ENCODE data around the gene SLC25A13. TPM values are rescaled to one million over a fixed set of nuclear protein-coding genes. Genes with fewer than 3 reads are reported as not detected.
"Not testable (repeated sequence)": the region's sequence is repeated elsewhere in the genome, so short reads cannot be mapped to it uniquely, and the experiment has no call there.

Gene SLC25A13, protein sequence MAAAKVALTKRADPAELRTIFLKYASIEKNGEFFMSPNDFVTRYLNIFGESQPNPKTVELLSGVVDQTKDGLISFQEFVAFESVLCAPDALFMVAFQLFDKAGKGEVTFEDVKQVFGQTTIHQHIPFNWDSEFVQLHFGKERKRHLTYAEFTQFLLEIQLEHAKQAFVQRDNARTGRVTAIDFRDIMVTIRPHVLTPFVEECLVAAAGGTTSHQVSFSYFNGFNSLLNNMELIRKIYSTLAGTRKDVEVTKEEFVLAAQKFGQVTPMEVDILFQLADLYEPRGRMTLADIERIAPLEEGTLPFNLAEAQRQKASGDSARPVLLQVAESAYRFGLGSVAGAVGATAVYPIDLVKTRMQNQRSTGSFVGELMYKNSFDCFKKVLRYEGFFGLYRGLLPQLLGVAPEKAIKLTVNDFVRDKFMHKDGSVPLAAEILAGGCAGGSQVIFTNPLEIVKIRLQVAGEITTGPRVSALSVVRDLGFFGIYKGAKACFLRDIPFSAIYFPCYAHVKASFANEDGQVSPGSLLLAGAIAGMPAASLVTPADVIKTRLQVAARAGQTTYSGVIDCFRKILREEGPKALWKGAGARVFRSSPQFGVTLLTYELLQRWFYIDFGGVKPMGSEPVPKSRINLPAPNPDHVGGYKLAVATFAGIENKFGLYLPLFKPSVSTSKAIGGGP
- polyA plus RNA-seq (2012; ENCODE audit: low read depth, missing spikeins), result 7.1 TPM

- TF ChIP-seq POLR2A (IDR thresholded peaks at IDR 0.05; ENCODE audit: low read depth, low read length), result peak; percentile 64; the same call in 1 of the 2 replicates
- TF ChIP-seq POLR2AphosphoS5 (IDR thresholded peaks at IDR 0.05; ENCODE audit: low read depth, low read length), result peak; percentile 44; the same call in 1 of the 2 replicates
- peak; percentile 30; the same call in 1 of the 2 replicates for TF ChIP-seq TAF1 (IDR thresholded peaks at IDR 0.05; ENCODE audit: low read depth, low read length)
- TF ChIP-seq SPI1 (IDR thresholded peaks at IDR 0.05; ENCODE audit: low read depth, low read length), result no peak
- DNase-seq (ENCODE audit: insufficient read length, low spot score) (peak; percentile 82), FAIRE-seq (peak; percentile 98)
These were observed at the start of gene SLC25A13 for GRCh38 chr7:96321658-96322372. TSS of gene SLC25A13 (minus strand) at chr7:96322098. CDS start at chr7:96321956, 142 bp downstream.

DNA sequence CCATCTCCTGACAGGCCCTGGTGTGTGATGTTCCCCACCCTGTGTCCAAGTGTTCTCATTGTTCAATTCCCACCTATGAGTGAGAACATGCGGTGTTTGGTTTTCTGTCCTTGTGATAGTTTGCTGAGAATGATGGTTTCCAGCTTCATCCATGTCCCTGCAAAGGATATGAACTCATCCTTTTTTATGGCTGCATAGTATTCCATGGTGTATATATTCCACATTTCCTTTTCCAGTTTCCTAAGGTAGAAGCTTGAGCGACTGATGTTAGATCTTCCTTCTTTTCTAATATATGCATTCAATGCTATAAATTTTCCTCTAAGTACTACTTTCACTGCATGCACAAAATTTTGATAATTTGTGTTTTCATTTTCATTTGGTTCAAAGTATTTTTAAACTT is 44.0 kb upstream of the SLC25A13 start:
- not testable (repeated sequence) for FAIRE-seq; DNase-seq (ENCODE audit: insufficient read length, low spot score)

GRCh38 chr7:96361116-96361857 is 39.4 kb upstream of the SLC25A13 start:
- TF ChIP-seq SPI1 (IDR thresholded peaks at IDR 0.05; ENCODE audit: low read depth, low read length) (no peak), POLR2A (IDR thresholded peaks at IDR 0.05; ENCODE audit: low read depth, low read length) (no peak), PAX5 (IDR thresholded peaks at IDR 0.05; ENCODE audit: insufficient read depth, low read length, severe bottlenecking) (no peak), POU2F2 (IDR thresholded peaks at IDR 0.05; ENCODE audit: low read depth, low read length) (no peak), POLR2AphosphoS5 (IDR thresholded peaks at IDR 0.05; ENCODE audit: low read depth, low read length) (no peak), TAF1 (IDR thresholded peaks at IDR 0.05; ENCODE audit: low read depth, low read length) (no peak)
- FAIRE-seq (no peak), DNase-seq (ENCODE audit: insufficient read length, low spot score) (no peak)

DNA sequence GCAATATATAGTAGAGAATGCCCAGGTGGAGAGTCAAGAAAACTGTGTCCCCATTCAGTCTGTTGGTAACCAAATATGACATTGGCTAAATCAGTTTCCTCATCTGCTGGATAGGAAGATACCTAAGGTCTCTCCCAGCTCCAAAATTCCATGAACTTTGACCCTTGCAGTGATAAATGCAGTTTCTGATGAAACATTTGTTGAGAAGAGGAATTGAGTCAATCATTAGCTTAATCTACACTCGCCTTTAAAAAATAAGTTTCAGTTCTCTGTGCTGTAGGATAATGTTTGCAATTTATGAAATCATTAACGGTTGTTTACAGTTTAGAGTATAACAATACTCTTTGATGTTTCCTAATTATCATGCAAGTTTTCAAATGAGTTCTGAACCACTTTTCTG is 38.0 kb upstream of the SLC25A13 start:
- DNase-seq (ENCODE audit: insufficient read length, low spot score) (no peak), FAIRE-seq (no peak)
- no peak for TF ChIP-seq SPI1 (IDR thresholded peaks at IDR 0.05; ENCODE audit: low read depth, low read length)
- TF ChIP-seq TAF1 (IDR thresholded peaks at IDR 0.05; ENCODE audit: low read depth, low read length), result no peak
- no peak for TF ChIP-seq POLR2A (IDR thresholded peaks at IDR 0.05; ENCODE audit: low read depth, low read length)
- no peak for TF ChIP-seq POU2F2 (IDR thresholded peaks at IDR 0.05; ENCODE audit: low read depth, low read length)
- no peak for TF ChIP-seq PAX5 (IDR thresholded peaks at IDR 0.05; ENCODE audit: insufficient read depth, low read length, severe bottlenecking)
- TF ChIP-seq POLR2AphosphoS5 (IDR thresholded peaks at IDR 0.05; ENCODE audit: low read depth, low read length), result no peak

DNA sequence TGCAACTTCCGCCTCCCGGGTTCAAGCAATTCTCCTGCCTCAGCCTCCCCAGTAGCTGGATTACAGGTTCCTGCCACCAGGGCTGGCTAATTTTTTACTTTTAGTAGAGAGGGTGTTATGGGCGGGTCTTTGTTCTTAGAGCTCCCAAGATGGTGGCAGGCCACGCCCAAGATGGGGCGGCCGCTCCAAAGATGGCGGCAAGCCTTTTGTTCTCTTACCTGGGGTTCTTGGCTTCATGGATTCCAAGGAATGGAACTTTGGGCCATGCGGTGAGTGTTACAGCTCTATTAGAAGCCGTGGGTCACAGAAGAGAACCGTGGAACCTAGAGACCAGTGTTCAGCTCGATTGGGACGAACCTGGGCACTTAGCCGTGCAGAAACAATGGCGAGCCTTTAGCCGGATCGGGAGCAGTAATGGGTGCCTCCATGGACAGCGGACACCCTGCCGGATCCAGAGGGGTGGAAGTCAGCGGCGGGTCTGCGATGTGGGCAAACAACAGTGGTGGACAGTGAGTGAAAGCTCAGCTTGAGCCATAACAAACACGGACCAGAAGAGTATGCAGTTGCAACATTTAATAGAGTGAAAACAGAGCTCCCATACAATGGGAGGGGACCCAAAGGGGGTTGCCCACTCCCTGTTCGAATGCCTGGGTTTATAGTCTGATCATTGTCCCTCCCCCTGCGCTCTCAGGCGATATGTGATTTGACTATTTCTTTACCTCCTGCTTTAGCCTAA is 36.5 kb upstream of the SLC25A13 start:
- not testable (repeated sequence) for DNase-seq (ENCODE audit: insufficient read length, low spot score); FAIRE-seq

- DNase-seq (ENCODE audit: insufficient read length, low spot score) (no peak), FAIRE-seq (no peak)
- TF ChIP-seq POLR2AphosphoS5 (IDR thresholded peaks at IDR 0.05; ENCODE audit: low read depth, low read length), result no peak
These were observed 34.1 kb upstream of the SLC25A13 start for GRCh38 chr7:96355990-96356506.

- FAIRE-seq (no peak), DNase-seq (ENCODE audit: insufficient read length, low spot score) (no peak)
- TF ChIP-seq TAF1 (IDR thresholded peaks at IDR 0.05; ENCODE audit: low read depth, low read length) (no peak), PAX5 (IDR thresholded peaks at IDR 0.05; ENCODE audit: insufficient read depth, low read length, severe bottlenecking) (no peak), POLR2AphosphoS5 (IDR thresholded peaks at IDR 0.05; ENCODE audit: low read depth, low read length) (no peak), POLR2A (IDR thresholded peaks at IDR 0.05; ENCODE audit: low read depth, low read length) (no peak), SPI1 (IDR thresholded peaks at IDR 0.05; ENCODE audit: low read depth, low read length) (no peak), POU2F2 (IDR thresholded peaks at IDR 0.05; ENCODE audit: low read depth, low read length) (no peak)
These were observed 33.0 kb upstream of the SLC25A13 start for GRCh38 chr7:96354881-96355280.

- DNase-seq (ENCODE audit: insufficient read length, low spot score) (no peak), FAIRE-seq (no peak)
- no peak for TF ChIP-seq SPI1 (IDR thresholded peaks at IDR 0.05; ENCODE audit: low read depth, low read length)
- TF ChIP-seq PAX5 (IDR thresholded peaks at IDR 0.05; ENCODE audit: insufficient read depth, low read length, severe bottlenecking), result no peak
- TF ChIP-seq POLR2AphosphoS5 (IDR thresholded peaks at IDR 0.05; ENCODE audit: low read depth, low read length), result no peak
- no peak for TF ChIP-seq POLR2A (IDR thresholded peaks at IDR 0.05; ENCODE audit: low read depth, low read length)
- no peak for TF ChIP-seq POU2F2 (IDR thresholded peaks at IDR 0.05; ENCODE audit: low read depth, low read length)
- TF ChIP-seq TAF1 (IDR thresholded peaks at IDR 0.05; ENCODE audit: low read depth, low read length), result no peak
These were observed 27.7 kb upstream of the SLC25A13 start for GRCh38 chr7:96349572-96349971.

DNA sequence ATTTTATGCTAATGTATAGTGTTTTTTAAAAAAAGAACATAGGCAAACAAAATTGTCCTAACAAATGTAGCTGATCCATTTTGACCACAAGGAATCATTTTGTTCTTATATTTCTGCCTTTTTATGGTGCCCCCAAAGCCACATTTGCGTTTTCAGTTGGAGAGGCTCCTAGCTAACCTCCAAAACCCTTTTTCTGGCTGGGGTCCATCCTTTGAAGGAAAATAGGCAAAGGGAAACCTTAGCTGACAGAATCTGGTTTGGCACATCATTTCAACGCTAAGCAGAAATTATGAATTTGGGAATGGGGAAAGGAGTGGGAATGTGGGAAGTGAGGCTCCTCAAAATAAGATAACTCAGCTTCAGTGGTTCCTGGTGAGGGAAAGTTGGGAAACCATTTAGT is 25.6 kb upstream of the SLC25A13 start:
- DNase-seq (ENCODE audit: insufficient read length, low spot score), result no peak
- TF ChIP-seq TAF1 (IDR thresholded peaks at IDR 0.05; ENCODE audit: low read depth, low read length), result no peak
- TF ChIP-seq POU2F2 (IDR thresholded peaks at IDR 0.05; ENCODE audit: low read depth, low read length), result no peak
- TF ChIP-seq SPI1 (IDR thresholded peaks at IDR 0.05; ENCODE audit: low read depth, low read length), result no peak
- TF ChIP-seq POLR2AphosphoS5 (IDR thresholded peaks at IDR 0.05; ENCODE audit: low read depth, low read length), result no peak
- TF ChIP-seq POLR2A (IDR thresholded peaks at IDR 0.05; ENCODE audit: low read depth, low read length), result no peak
- no peak for TF ChIP-seq PAX5 (IDR thresholded peaks at IDR 0.05; ENCODE audit: insufficient read depth, low read length, severe bottlenecking)
- no peak for FAIRE-seq

All from GM12891 (cell line).